Liver (tissue), 9 donors: Measurements from ENCODE around the gene EPC1. TPM values are rescaled to one million over a fixed set of nuclear protein-coding genes. Genes with fewer than 3 reads are reported as not detected.

Source experiments
- DNase-seq: peaks from one replicate; pipeline ENCODE4 v3.0.0-alpha.2; 2017; ENCODE audit warnings: low spot score
- H3K27ac ChIP-seq, 2 donors: one replicate each; pipeline ENCODE4 v1.7.0; 2013; ENCODE audit warnings: inconsistent platforms in 2 of 2, low read length in 2 of 2, control low read depth in 1 of 2, low read depth in 1 of 2, mild to moderate bottlenecking in 1 of 2
- H3K27me3 ChIP-seq, 4 donors: one replicate each; pipeline versions ENCODE4 v1.6.1 to v1.7.0; 2013; ENCODE audit warnings: low read length in 3 of 4, inconsistent platforms in 1 of 4, mild to moderate bottlenecking in 1 of 4, moderate library complexity in 1 of 4; ENCODE audit not compliant: control insufficient read depth in 4 of 4, insufficient read depth in 4 of 4
- H3K36me3 ChIP-seq, 4 donors: one replicate each; pipeline versions ENCODE4 v1.6.1 to v1.7.0; 2013; ENCODE audit warnings: low read length in 3 of 4, mild to moderate bottlenecking in 3 of 4, low read depth in 1 of 4, moderate library complexity in 1 of 4; ENCODE audit not compliant: control insufficient read depth in 4 of 4, insufficient read depth in 3 of 4
- H3K4me1 ChIP-seq, 4 donors: one replicate each; pipeline versions ENCODE4 v1.6.1 to v1.7.0; 2013; ENCODE audit warnings: low read length in 3 of 4, mild to moderate bottlenecking in 3 of 4, moderate library complexity in 1 of 4; ENCODE audit not compliant: control insufficient read depth in 4 of 4, insufficient read depth in 4 of 4
- H3K4me3 ChIP-seq, 3 donors: one replicate each; pipeline versions ENCODE4 v1.6.1 to v1.7.0; 2013; ENCODE audit warnings: low read length in 3 of 3, control low read depth in 1 of 3, low read depth in 1 of 3, mild to moderate bottlenecking in 1 of 3
- H3K9ac ChIP-seq, 2 donors: one replicate each; pipeline ENCODE4 v1.7.0; 2013; ENCODE audit warnings: low read length in 2 of 2, mild to moderate bottlenecking in 2 of 2, moderate library complexity in 2 of 2, control low read depth in 1 of 2, low read depth in 1 of 2
- H3K9me3 ChIP-seq, 4 donors: one replicate each; pipeline versions ENCODE4 v1.6.1 to v1.7.0; 2013; ENCODE audit warnings: low read length in 3 of 4; ENCODE audit not compliant: control insufficient read depth in 4 of 4
- ATF3 ChIP-seq: IDR thresholded peaks from 2 replicates; pipeline ENCODE4 v1.6.1; 2016; ENCODE audit warnings: antibody characterized with exemption
- CTCF ChIP-seq: fragments of 150-350 bp; IDR thresholded peaks from 2 replicates; pipeline ENCODE4 v1.5.1; 2017; ENCODE audit warnings: improper control_type of control experiment, low read depth, low read length; ENCODE audit not compliant: missing input control
- EGR1 ChIP-seq, 2 donors: IDR thresholded peaks; 2 replicates each; pipeline ENCODE4 v1.6.1; 2016 to 2018; ENCODE audit warnings: antibody characterized with exemption in 2 of 2, low read depth in 2 of 2
- FOXA1 ChIP-seq: IDR thresholded peaks from 2 replicates; pipeline ENCODE4 v1.6.1; 2016; ENCODE audit warnings: antibody characterized with exemption
- GABPA ChIP-seq, 2 donors: IDR thresholded peaks in 1 of 2; conservative IDR thresholded peaks in 1 of 2; 2 replicates each; pipeline ENCODE4 v1.6.1; 2016; ENCODE audit warnings: antibody characterized with exemption in 2 of 2, mild to moderate bottlenecking in 1 of 2, moderate library complexity in 1 of 2
- HNF4A ChIP-seq, 2 donors: conservative IDR thresholded peaks; 2 replicates each; pipeline ENCODE4 v1.6.1; 2016; ENCODE audit warnings: antibody characterized with exemption in 2 of 2, mild to moderate bottlenecking in 2 of 2
- HNF4G ChIP-seq: IDR thresholded peaks from 2 replicates; pipeline ENCODE4 v1.6.1; 2016; ENCODE audit warnings: antibody characterized with exemption
- REST ChIP-seq: IDR thresholded peaks from 2 replicates; pipeline ENCODE4 v1.6.1; 2016; ENCODE audit warnings: antibody characterized with exemption, mild to moderate bottlenecking
- RXRA ChIP-seq, 2 donors: IDR thresholded peaks; 2 replicates each; pipeline ENCODE4 v1.6.1; 2017 to 2018; ENCODE audit warnings: antibody characterized with exemption in 2 of 2, mild to moderate bottlenecking in 1 of 2
- SP1 ChIP-seq: IDR thresholded peaks from 2 replicates; pipeline ENCODE4 v1.6.1; 2018; ENCODE audit warnings: antibody characterized with exemption, mild to moderate bottlenecking
- TAF1 ChIP-seq: conservative IDR thresholded peaks from 2 replicates; pipeline ENCODE4 v1.6.1; 2016; ENCODE audit warnings: antibody characterized with exemption, mild to moderate bottlenecking
- YY1 ChIP-seq: IDR thresholded peaks from 2 replicates; pipeline ENCODE4 v1.6.1; 2016; ENCODE audit warnings: antibody characterized with exemption, mild to moderate bottlenecking
- ZBTB33 ChIP-seq: IDR thresholded peaks from 2 replicates; pipeline ENCODE4 v1.6.1; 2016; ENCODE audit warnings: antibody characterized with exemption
- WGBS: extraction: QIAGEN DNeasy Blood & Tissue Kit; methylation state at CpG from one replicate; pipeline ENCODE4 v1.1.7; 2013; 5-methylcytosine and 5-hydroxymethylcytosine counted together
- polyA plus RNA-seq, 2 donors: library from polyadenylated mRNA; stranded (reverse) in 1 of 2; unstranded in 1 of 2; fragments of 200-250 nt in 1 of 2; fragments of >200 nt in 1 of 2; fragmentation: Nextera tagmentation in 1 of 2; extraction: Ambion mirVana in 1 of 2; gene quantifications; one replicate each; pipeline versions ENCODE4 v1.2.1 to v1.2.3, GENCODE V29; 2013 to 2015
- total RNA-seq, 2 donors: library from RNA; depleted of rRNA; stranded (reverse); fragments of >200 nt; gene quantifications; one replicate each; pipeline ENCODE4 v1.2.3, GENCODE V29; 2014
- donor health status: healthy.
- donor health status: healthy.
- donor health status: healthy.
- donor health status: healthy.
- donor health status: healthy.

The EPC1 gene
- total and polyA plus RNA-seq, 4 donors: 5.6 to 30.9 (median 16.0) TPM

- Histone ChIP-seq H3K36me3 (no peaks in the 10 kb centered on the region), H3K27ac (no peak overlapping the region), H3K9me3 (no peaks in the 10 kb centered on the region), H3K27me3 (no peaks in the 10 kb centered on the region), H3K4me3 (no peak overlapping the region), H3K9ac (no peak overlapping the region), H3K4me1 (peaks cover 5 to 54% (median 19%) of the 10 kb centered on the region in 4 donors)
- TF ChIP-seq TAF1 (no peak), HNF4G (no peak), YY1 (no peak), ZBTB33 (no peak), RXRA (IDR thresholded peaks at IDR 0.05) (no peak), HNF4A (conservative IDR thresholded peaks at IDR 0.05) (no peak), CTCF (no peak), REST (no peak), EGR1 (IDR thresholded peaks at IDR 0.05; ENCODE audit: low read depth in 2 of 2) (no peak), ATF3 (no peak)
- 90% methylated on average over 1 of the region's 1 CpG for WGBS
- DNase-seq: no peak
Observed at GRCh38 chr10:32329061-32329460, 17.9 kb downstream of the EPC1 start.

- peaks cover 5 to 48% (median 15%) of the 10 kb centered on the region in 4 donors for H3K4me1 ChIP-seq
- no peak overlapping the region for H3K4me3 ChIP-seq
- no peak for TF ChIP-seq REST
- TF ChIP-seq TAF1: no peak
- no peak for TF ChIP-seq GABPA (IDR thresholded peaks at IDR 0.05 in 1 of 2, conservative IDR thresholded peaks at IDR 0.05 in 1 of 2)
- no peak for TF ChIP-seq SP1
- TF ChIP-seq YY1: no peak
- no peak for TF ChIP-seq ATF3
- TF ChIP-seq HNF4G: no peak
- no peak for TF ChIP-seq EGR1 (IDR thresholded peaks at IDR 0.05; ENCODE audit: low read depth in 2 of 2)
- no peak for TF ChIP-seq ZBTB33
- TF ChIP-seq FOXA1: no peak
- no peak for TF ChIP-seq HNF4A (conservative IDR thresholded peaks at IDR 0.05)
- no peak for TF ChIP-seq CTCF
- H3K36me3 ChIP-seq: no peaks in the 10 kb centered on the region
- H3K27me3 ChIP-seq: no peaks in the 10 kb centered on the region
- DNase-seq: no peak
- no peak overlapping the region for H3K27ac ChIP-seq
- H3K9ac ChIP-seq: no peak overlapping the region
- no peaks in the 10 kb centered on the region for H3K9me3 ChIP-seq
- whole genome bisulfite sequencing: 73% methylated on average over 3 of the region's 3 CpGs
Observed at GRCh38 chr10:32328499-32328898, 18.5 kb downstream of the EPC1 start.
